Esophagus squamous epithelium (tissue), 4 donors: ENCODE results near the gene SLC29A4.

Experiments
- POLR2A ChIP-seq, 4 donors: fragments of 450-650 bp; IDR thresholded peaks; one replicate each; pipeline ENCODE4 v1.6.1; 2017; ENCODE audit warnings: antibody characterized with exemption in 4 of 4, mild to moderate bottlenecking in 4 of 4, moderate library complexity in 3 of 4
- TF ChIP-seq, protein P1 (sequence below), 6 experiments: fragments of 450-650 bp in 4 of 6; fragments of 200-600 bp in 2 of 6; sonication (generic) in 2 of 6; IDR thresholded peaks; one replicate each; pipeline ENCODE4 v1.5.1; 2016 to 2019; ENCODE audit warnings: antibody characterized with exemption in 6 of 6, mild to moderate bottlenecking in 4 of 6, moderate library complexity in 4 of 6

DNA sequence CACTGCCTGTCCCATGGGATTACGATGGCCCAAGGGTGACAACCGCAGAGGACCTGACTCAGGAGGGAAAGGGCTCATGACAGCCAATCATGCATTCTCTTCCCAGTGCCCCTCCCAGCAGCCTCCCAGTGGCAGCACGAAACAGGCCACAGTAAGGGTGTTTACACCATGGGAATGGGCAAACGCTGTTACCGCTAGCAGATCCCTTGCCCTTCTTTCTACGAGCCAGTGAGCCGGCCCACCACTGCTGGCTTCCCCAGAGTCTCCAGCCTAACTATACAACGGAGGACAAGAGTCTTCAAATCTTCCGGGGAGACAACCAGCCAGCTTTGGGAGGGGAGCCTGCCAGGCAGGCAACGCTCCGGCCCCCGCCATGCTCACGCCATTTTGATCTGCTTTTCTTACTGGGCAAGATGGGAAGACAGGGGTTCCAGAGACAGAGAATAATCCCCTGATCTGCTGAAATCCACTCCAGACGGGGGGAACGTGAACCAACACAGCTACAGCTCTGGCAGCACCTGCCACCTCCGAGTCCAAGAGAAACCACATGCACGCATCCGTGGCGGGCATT is 69.8 kb downstream of the SLC29A4 start:
- TF ChIP-seq, protein P1, sequence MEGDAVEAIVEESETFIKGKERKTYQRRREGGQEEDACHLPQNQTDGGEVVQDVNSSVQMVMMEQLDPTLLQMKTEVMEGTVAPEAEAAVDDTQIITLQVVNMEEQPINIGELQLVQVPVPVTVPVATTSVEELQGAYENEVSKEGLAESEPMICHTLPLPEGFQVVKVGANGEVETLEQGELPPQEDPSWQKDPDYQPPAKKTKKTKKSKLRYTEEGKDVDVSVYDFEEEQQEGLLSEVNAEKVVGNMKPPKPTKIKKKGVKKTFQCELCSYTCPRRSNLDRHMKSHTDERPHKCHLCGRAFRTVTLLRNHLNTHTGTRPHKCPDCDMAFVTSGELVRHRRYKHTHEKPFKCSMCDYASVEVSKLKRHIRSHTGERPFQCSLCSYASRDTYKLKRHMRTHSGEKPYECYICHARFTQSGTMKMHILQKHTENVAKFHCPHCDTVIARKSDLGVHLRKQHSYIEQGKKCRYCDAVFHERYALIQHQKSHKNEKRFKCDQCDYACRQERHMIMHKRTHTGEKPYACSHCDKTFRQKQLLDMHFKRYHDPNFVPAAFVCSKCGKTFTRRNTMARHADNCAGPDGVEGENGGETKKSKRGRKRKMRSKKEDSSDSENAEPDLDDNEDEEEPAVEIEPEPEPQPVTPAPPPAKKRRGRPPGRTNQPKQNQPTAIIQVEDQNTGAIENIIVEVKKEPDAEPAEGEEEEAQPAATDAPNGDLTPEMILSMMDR (IDR thresholded peaks at IDR 0.05), result no peak
- no peak for TF ChIP-seq POLR2A (IDR thresholded peaks at IDR 0.05)
